HEK293 (cell line): ENCODE data around the gene TPSG1.
"Not testable (repeated sequence)": the region's sequence is repeated elsewhere in the genome, so short reads cannot be mapped to it uniquely, and the experiment has no call there.

Source experiments
- ZBTB1 ChIP-seq: fragments of 450-650 bp; formaldehyde crosslinking; IDR thresholded peaks from 2 replicates; pipeline ENCODE4 v1.5.1; 2016; ENCODE audit warnings: missing biosample characterization, missing genetic modification characterization
- ZIC2 ChIP-seq: fragments of 450-650 bp; formaldehyde crosslinking; IDR thresholded peaks from 2 replicates; pipeline ENCODE4 v1.5.1; 2016; ENCODE audit warnings: missing biosample characterization, missing genetic modification characterization
- ZNF426 ChIP-seq: fragments of 450-650 bp; formaldehyde crosslinking; IDR thresholded peaks from 2 replicates; pipeline ENCODE4 v1.5.1; 2017; ENCODE audit warnings: missing biosample characterization, missing genetic modification characterization, mild to moderate bottlenecking, inconsistent platforms, moderate library complexity
- ZNF843 ChIP-seq: fragments of 450-650 bp; formaldehyde crosslinking; IDR thresholded peaks from 2 replicates; pipeline ENCODE4 v1.5.1; 2016; ENCODE audit warnings: missing biosample characterization, missing genetic modification characterization
- TF ChIP-seq, protein P1 (sequence below): fragments of 450-650 bp; formaldehyde crosslinking; IDR thresholded peaks from 2 replicates; pipeline ENCODE4 v1.5.1; 2017; ENCODE audit warnings: missing biosample characterization, missing genetic modification characterization
- TF ChIP-seq, protein P2 (sequence below): fragments of 450-650 bp; formaldehyde crosslinking; IDR thresholded peaks from 2 replicates; pipeline ENCODE4 v1.5.1; 2016; ENCODE audit warnings: missing biosample characterization, missing genetic modification characterization
- TF ChIP-seq, protein P3 (sequence below): fragments of 450-650 bp; formaldehyde crosslinking; IDR thresholded peaks from 2 replicates; pipeline ENCODE4 v1.5.1; 2016; ENCODE audit warnings: missing biosample characterization, missing genetic modification characterization, low read depth

DNA sequence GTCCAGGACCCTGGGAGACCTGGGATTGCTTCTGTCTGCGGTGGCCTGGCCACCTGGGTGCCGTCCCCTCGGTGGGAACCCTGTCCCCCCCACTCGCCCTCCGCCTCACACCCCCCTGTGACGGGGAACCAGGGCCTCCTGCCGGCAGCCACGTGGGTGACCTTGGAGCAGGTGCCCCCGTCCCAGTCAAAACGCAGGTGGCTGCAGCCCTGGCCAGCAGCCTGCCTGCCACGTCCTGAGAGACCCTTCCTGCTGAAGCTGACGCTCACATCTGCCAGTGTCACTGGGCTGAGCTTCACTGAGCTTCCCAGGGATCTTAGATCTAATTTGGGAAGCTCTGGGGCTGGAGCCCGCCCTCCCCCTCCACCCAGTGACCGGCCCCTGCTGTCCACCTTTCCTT, 1.6 kb upstream of the TPSG1 start:
- TF ChIP-seq ZIC2; ZBTB1 (tag by site-specific recombination); ZNF426 (tag by site-specific recombination); ZNF843: not testable (repeated sequence)
- TF ChIP-seq, protein P1, sequence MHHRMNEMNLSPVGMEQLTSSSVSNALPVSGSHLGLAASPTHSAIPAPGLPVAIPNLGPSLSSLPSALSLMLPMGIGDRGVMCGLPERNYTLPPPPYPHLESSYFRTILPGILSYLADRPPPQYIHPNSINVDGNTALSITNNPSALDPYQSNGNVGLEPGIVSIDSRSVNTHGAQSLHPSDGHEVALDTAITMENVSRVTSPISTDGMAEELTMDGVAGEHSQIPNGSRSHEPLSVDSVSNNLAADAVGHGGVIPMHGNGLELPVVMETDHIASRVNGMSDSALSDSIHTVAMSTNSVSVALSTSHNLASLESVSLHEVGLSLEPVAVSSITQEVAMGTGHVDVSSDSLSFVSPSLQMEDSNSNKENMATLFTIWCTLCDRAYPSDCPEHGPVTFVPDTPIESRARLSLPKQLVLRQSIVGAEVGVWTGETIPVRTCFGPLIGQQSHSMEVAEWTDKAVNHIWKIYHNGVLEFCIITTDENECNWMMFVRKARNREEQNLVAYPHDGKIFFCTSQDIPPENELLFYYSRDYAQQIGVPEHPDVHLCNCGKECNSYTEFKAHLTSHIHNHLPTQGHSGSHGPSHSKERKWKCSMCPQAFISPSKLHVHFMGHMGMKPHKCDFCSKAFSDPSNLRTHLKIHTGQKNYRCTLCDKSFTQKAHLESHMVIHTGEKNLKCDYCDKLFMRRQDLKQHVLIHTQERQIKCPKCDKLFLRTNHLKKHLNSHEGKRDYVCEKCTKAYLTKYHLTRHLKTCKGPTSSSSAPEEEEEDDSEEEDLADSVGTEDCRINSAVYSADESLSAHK (tag by site-specific recombination): not testable (repeated sequence)
- TF ChIP-seq, protein P2, sequence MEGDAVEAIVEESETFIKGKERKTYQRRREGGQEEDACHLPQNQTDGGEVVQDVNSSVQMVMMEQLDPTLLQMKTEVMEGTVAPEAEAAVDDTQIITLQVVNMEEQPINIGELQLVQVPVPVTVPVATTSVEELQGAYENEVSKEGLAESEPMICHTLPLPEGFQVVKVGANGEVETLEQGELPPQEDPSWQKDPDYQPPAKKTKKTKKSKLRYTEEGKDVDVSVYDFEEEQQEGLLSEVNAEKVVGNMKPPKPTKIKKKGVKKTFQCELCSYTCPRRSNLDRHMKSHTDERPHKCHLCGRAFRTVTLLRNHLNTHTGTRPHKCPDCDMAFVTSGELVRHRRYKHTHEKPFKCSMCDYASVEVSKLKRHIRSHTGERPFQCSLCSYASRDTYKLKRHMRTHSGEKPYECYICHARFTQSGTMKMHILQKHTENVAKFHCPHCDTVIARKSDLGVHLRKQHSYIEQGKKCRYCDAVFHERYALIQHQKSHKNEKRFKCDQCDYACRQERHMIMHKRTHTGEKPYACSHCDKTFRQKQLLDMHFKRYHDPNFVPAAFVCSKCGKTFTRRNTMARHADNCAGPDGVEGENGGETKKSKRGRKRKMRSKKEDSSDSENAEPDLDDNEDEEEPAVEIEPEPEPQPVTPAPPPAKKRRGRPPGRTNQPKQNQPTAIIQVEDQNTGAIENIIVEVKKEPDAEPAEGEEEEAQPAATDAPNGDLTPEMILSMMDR: not testable (repeated sequence)
- TF ChIP-seq, protein P3, sequence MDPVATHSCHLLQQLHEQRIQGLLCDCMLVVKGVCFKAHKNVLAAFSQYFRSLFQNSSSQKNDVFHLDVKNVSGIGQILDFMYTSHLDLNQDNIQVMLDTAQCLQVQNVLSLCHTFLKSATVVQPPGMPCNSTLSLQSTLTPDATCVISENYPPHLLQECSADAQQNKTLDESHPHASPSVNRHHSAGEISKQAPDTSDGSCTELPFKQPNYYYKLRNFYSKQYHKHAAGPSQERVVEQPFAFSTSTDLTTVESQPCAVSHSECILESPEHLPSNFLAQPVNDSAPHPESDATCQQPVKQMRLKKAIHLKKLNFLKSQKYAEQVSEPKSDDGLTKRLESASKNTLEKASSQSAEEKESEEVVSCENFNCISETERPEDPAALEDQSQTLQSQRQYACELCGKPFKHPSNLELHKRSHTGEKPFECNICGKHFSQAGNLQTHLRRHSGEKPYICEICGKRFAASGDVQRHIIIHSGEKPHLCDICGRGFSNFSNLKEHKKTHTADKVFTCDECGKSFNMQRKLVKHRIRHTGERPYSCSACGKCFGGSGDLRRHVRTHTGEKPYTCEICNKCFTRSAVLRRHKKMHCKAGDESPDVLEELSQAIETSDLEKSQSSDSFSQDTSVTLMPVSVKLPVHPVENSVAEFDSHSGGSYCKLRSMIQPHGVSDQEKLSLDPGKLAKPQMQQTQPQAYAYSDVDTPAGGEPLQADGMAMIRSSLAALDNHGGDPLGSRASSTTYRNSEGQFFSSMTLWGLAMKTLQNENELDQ (tag by site-specific recombination): not testable (repeated sequence)
